ENCODE results near the gene MYO18B. TPM values are rescaled to one million over a fixed set of nuclear protein-coding genes. Genes with fewer than 3 reads are reported as not detected.

MYO18B gene
- total RNA-seq, 1 experiment from 2014 or later: not detected

- no peak for DNase-seq (ENCODE audit: low spot score)
Measured at GRCh38 chr22:25714070-25714469, 27.9 kb upstream of the MYO18B start.

- DNase-seq (ENCODE audit: low spot score): no peak
Measured at GRCh38 chr22:25714739-25715138, 27.2 kb upstream of the MYO18B start.

GRCh38 chr22:25716637-25717036 is 25.4 kb upstream of the MYO18B start:
- DNase-seq (ENCODE audit: low spot score): no peak

- no peak for DNase-seq (ENCODE audit: low spot score)
Measured at GRCh38 chr22:25718135-25718840, 23.7 kb upstream of the MYO18B start.

GRCh38 chr22:25722223-25722622 is 19.8 kb upstream of the MYO18B start:
- no peak for DNase-seq (ENCODE audit: low spot score)

- no peak for DNase-seq (ENCODE audit: low spot score)
Measured at GRCh38 chr22:25722626-25723025, 19.4 kb upstream of the MYO18B start.

- no peak for DNase-seq (ENCODE audit: low spot score)
Measured at GRCh38 chr22:25726241-25726640, 15.7 kb upstream of the MYO18B start.

- no peak for DNase-seq (ENCODE audit: low spot score)
Measured at GRCh38 chr22:25728071-25728470, 13.9 kb upstream of the MYO18B start.

GRCh38 chr22:25729016-25729995 is 12.7 kb upstream of the MYO18B start:
- DNase-seq (ENCODE audit: low spot score): no peak

GRCh38 chr22:25735650-25736049 is 6.3 kb upstream of the MYO18B start:
- DNase-seq (ENCODE audit: low spot score): no peak

GRCh38 chr22:25736378-25737011 is 5.5 kb upstream of the MYO18B start:
- DNase-seq (ENCODE audit: low spot score): no peak

- DNase-seq (ENCODE audit: low spot score): no peak
Measured at GRCh38 chr22:25739659-25740344, 2.2 kb upstream of the MYO18B start.

GRCh38 chr22:25742918-25743708 is 1.1 kb downstream of the MYO18B start:
- DNase-seq (ENCODE audit: low spot score): no peak

- no peak for DNase-seq (ENCODE audit: low spot score)
Measured at GRCh38 chr22:25744694-25745093, 2.7 kb downstream of the MYO18B start.

- DNase-seq (ENCODE audit: low spot score): no peak
Measured at GRCh38 chr22:25745341-25746011, 3.5 kb downstream of the MYO18B start.

- DNase-seq (ENCODE audit: low spot score): no peak
Measured at GRCh38 chr22:25746012-25746373, 4.0 kb downstream of the MYO18B start.

- DNase-seq (ENCODE audit: low spot score): peak; percentile 4
Measured at GRCh38 chr22:25747245-25747944, 5.4 kb downstream of the MYO18B start.

- no peak for DNase-seq (ENCODE audit: low spot score)
Measured at GRCh38 chr22:25748140-25748539, 6.2 kb downstream of the MYO18B start.

- DNase-seq (ENCODE audit: low spot score): no peak
Measured at GRCh38 chr22:25748704-25749103, 6.7 kb downstream of the MYO18B start.

All from HT-29 (cell line).